Thymus (tissue), 11 donors: Measurements from ENCODE around the gene SPRR1B. TPM values are rescaled to one million over a fixed set of nuclear protein-coding genes. Genes with fewer than 3 reads are reported as not detected.
"Not testable (repeated sequence)": the region's sequence is repeated elsewhere in the genome, so short reads cannot be mapped to it uniquely, and the experiment has no call there.

ENCODE experiments used
- DNase-seq, 9 donors: peaks; one replicate each; pipeline ENCODE4 v3.0.0-alpha.2; 2013; ENCODE audit warnings: low spot score in 9 of 9, low read depth in 6 of 9, missing footprints in 1 of 9
- H3K27ac ChIP-seq, 2 donors: one replicate each; pipeline ENCODE4 v1.5.1; 2013; ENCODE audit warnings: control low read depth in 1 of 2, low read depth in 1 of 2, low read length in 1 of 2, mild to moderate bottlenecking in 1 of 2, moderate library complexity in 1 of 2
- H3K27me3 ChIP-seq, 2 donors: one replicate each; pipeline ENCODE4 v1.5.1; 2013; ENCODE audit warnings: low read length in 1 of 2; ENCODE audit not compliant: control insufficient read depth in 2 of 2, insufficient read depth in 1 of 2
- H3K36me3 ChIP-seq, 2 donors: one replicate each; pipeline ENCODE4 v1.5.1; 2013; ENCODE audit warnings: low read length in 1 of 2, mild to moderate bottlenecking in 1 of 2, moderate library complexity in 1 of 2; ENCODE audit not compliant: control insufficient read depth in 2 of 2, insufficient read depth in 2 of 2
- H3K4me1 ChIP-seq, 2 donors: one replicate each; pipeline ENCODE4 v1.5.1; 2013; ENCODE audit warnings: low read length in 2 of 2; ENCODE audit not compliant: control insufficient read depth in 2 of 2, insufficient read depth in 2 of 2
- H3K4me3 ChIP-seq, 2 donors: one replicate each; pipeline ENCODE4 v1.5.1; 2013; ENCODE audit warnings: low read length in 2 of 2, control low read depth in 1 of 2, mild to moderate bottlenecking in 1 of 2
- H3K9me3 ChIP-seq, 2 donors: one replicate each; pipeline ENCODE4 v1.5.1; 2013; ENCODE audit warnings: low read length in 1 of 2, mild to moderate bottlenecking in 1 of 2; ENCODE audit not compliant: control insufficient read depth in 2 of 2, insufficient read depth in 1 of 2
- WGBS: extraction: QIAGEN DNeasy Blood & Tissue Kit; methylation state at CpG from one replicate; pipeline ENCODE4 v1.1.7; 2013; 5-methylcytosine and 5-hydroxymethylcytosine counted together
- polyA plus RNA-seq: library from polyadenylated mRNA; stranded (reverse); fragments of 200-250 nt; gene quantifications from one replicate; pipeline ENCODE4 v1.2.3, GENCODE V29; 2013
- total RNA-seq: library from RNA; stranded (reverse); fragments of 120-200 nt; gene quantifications from one replicate; pipeline ENCODE4 v1.2.4, GENCODE V29; 2013
- donor health status: healthy.

Gene SPRR1B
- total and polyA plus RNA-seq, 2 donors: 1.2 to 132 TPM

DNA sequence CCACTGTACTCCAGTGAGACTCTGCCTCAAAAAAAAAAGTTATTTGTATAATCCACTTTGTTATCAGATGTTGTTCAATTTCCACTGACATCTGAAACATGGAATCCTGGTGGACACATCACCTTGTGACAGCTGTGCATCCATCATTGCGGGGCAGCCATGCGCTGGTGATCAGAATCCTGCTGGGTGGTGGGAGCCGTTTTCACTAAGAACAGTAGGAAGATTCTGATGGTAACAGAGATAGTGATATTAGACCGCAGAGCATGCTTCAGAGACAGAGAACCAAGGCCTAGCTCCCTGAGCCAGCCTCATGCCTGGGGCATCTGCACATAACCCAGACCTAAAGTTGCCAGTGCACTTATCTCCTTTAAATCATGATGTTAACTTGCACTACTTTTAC lies 32.5 kb upstream of the SPRR1B start:
- WGBS: 91% methylated on average over 4 of the region's 4 CpGs

DNA sequence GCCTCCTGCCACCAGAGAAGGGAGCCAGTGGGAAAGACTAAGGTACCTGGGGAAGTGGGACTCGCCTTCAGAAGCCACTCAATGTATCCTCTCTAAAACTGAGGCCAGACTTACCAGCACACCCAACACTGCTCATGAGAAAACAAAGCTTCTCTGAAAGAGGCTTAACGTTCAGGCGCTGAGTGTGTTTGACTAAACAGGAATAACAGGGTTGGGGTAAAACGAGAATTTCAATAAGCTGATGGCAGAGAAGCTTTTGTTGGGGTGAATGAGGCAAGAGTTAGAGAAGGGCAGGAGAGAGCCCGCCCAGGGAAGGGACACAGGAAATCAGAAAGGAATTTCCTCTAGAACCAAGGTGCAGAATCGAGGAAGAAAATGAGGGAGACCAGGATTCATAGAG lies 31.2 kb upstream of the SPRR1B start:
- Histone ChIP-seq H3K27me3 (no peaks in the 10 kb centered on the region), H3K4me1 (no peaks in the 10 kb centered on the region), H3K27ac (no peak overlapping the region), H3K36me3 (no peaks in the 10 kb centered on the region), H3K9me3 (no peaks in the 10 kb centered on the region), H3K4me3 (no peak overlapping the region)
- 84% methylated on average over 6 of the region's 6 CpGs for WGBS
- DNase-seq: no peak

More for the DNA sequence above, 32.5 kb upstream of the SPRR1B start:
- Histone ChIP-seq H3K4me3 (no peak overlapping the region), H3K36me3 (no peaks in the 10 kb centered on the region), H3K27me3 (no peaks in the 10 kb centered on the region), H3K4me1 (no peaks in the 10 kb centered on the region), H3K9me3 (no peaks in the 10 kb centered on the region), H3K27ac (no peak overlapping the region)
- no peak for DNase-seq

GRCh38 chr1:153000294-153000693 lies 30.7 kb upstream of the SPRR1B start:
- WGBS: 100% methylated on average over 1 of the region's 1 CpG

GRCh38 chr1:153001382-153001781 lies 29.6 kb upstream of the SPRR1B start, which contains the start of gene SPRR3:
Gene SPRR3, plus strand, starts transcription at chr1:153001749. Its CDS starts 1,272 bp downstream, at chr1:153003021.
- Histone ChIP-seq H3K27me3 (no peaks in the 10 kb centered on the region), H3K27ac (no peak within 1 kb of the TSS), H3K4me1 (no peaks in the 10 kb centered on the region), H3K9me3 (no peaks in the 10 kb centered on the region), H3K36me3 (no peaks in the 10 kb centered on the region), H3K4me3 (no peak within 1 kb of the TSS)
- DNase-seq: no peak
- WGBS: 79% methylated on average over 2 of the region's 2 CpGs

More at GRCh38 chr1:153000294-153000693, 30.7 kb upstream of the SPRR1B start:
- Histone ChIP-seq H3K27me3 (no peaks in the 10 kb centered on the region), H3K27ac (no peak overlapping the region), H3K4me3 (no peak overlapping the region), H3K9me3 (no peaks in the 10 kb centered on the region), H3K36me3 (no peaks in the 10 kb centered on the region), H3K4me1 (no peaks in the 10 kb centered on the region)
- DNase-seq: no peak

DNA sequence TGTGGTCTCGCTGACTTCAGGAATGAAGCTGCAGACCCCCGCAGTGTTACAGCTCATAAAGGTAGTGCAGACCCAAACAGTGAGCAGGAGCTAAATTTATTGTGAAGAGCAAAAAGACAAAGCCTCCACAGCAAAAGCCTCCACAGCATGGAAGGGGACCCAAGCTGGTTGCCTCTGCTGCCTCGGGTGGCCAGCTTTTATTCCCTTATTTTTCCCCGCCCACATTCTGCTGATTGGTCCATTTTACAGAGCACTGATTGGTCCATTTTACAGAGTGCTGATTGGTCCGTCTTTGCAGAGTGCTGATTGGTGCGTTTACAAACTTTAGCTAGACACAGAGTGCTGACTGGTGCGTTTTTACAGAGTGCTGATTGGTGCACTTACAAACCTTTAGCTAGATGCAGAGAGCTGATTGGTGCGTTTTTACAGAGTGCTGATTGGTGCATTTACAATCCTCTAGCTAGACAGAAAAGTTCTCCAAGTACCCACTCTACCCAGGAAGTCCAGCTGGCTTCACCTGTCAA lies 19.7 kb upstream of the SPRR1B start:
- DNase-seq, H3K4me1 ChIP-seq, H3K36me3 ChIP-seq, H3K27me3 ChIP-seq, H3K4me3 ChIP-seq, H3K27ac ChIP-seq, H3K9me3 ChIP-seq: not testable (repeated sequence)
- 93% methylated on average over 8 of the region's 8 CpGs for WGBS

GRCh38 chr1:153021829-153022228 lies 9.2 kb upstream of the SPRR1B start:
- H3K4me3 ChIP-seq, H3K27me3 ChIP-seq, H3K9me3 ChIP-seq, H3K4me1 ChIP-seq, DNase-seq, H3K36me3 ChIP-seq, H3K27ac ChIP-seq: not testable (repeated sequence)
- WGBS: 41% methylated on average over 2 of the region's 2 CpGs

DNA sequence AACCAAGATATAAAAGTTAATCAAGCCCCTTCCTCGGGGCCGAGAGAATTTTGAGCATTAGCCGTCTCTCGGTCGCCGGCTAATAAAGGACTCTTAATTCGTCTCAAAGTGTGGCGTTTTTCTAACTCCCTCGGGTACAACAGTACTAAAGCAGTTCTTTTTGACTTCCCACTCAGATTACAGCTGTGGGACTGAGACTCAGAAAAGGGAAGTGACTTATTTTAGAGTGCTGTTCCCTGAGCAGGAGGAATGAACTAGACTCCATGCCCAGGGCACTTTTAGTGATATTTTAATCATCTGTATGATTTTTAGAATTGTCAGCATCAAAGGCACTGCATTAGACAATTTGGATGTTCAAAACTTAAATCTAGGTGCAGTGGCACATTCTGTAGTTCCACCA lies 8.7 kb upstream of the SPRR1B start:
- 44% methylated on average over 9 of the region's 9 CpGs for WGBS

GRCh38 chr1:153023109-153023508 lies 7.9 kb upstream of the SPRR1B start:
- Histone ChIP-seq H3K27me3 (no peaks in the 10 kb centered on the region), H3K4me3 (no peak overlapping the region), H3K27ac (no peak overlapping the region), H3K36me3 (no peaks in the 10 kb centered on the region), H3K4me1 (no peaks in the 10 kb centered on the region), H3K9me3 (no peaks in the 10 kb centered on the region)
- WGBS: 95% methylated on average over 7 of the region's 7 CpGs
- DNase-seq: no peak

More for the DNA sequence above, 8.7 kb upstream of the SPRR1B start:
- H3K27ac ChIP-seq, H3K4me1 ChIP-seq, H3K4me3 ChIP-seq, H3K9me3 ChIP-seq, H3K27me3 ChIP-seq, DNase-seq, H3K36me3 ChIP-seq: not testable (repeated sequence)

- no peak for DNase-seq
- WGBS: 95% methylated on average over 1 of the region's 1 CpG
- Histone ChIP-seq H3K4me1 (no peaks in the 10 kb centered on the region), H3K27ac (no peak overlapping the region), H3K27me3 (no peaks in the 10 kb centered on the region), H3K36me3 (no peaks in the 10 kb centered on the region), H3K4me3 (no peak overlapping the region), H3K9me3 (no peaks in the 10 kb centered on the region)
These were observed 6.6 kb upstream of the SPRR1B start for GRCh38 chr1:153024413-153024812.

DNA sequence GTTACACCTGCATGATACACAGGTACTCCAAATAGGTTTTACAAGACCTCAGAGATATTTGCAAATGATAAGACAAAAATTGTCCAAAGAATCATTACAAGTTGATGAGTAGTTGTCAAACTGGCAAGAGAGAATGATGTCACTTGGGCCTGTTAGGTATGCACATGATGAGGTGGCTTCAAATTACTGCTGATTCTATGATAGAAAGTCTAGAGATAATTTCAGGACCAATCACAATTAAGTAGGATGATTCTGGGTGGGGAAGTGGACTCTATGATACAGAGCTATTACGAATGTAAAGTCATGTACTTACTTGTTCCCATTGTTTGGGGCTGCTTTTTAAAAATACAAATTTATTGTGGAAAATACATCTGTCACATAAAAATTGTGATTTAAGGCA lies 5.2 kb upstream of the SPRR1B start:
- Histone ChIP-seq H3K27me3 (no peaks in the 10 kb centered on the region), H3K27ac (no peak overlapping the region), H3K9me3 (no peaks in the 10 kb centered on the region), H3K4me1 (no peaks in the 10 kb centered on the region), H3K36me3 (no peaks in the 10 kb centered on the region), H3K4me3 (no peak overlapping the region)
- DNase-seq: no peak
- 88% methylated on average over 1 of the region's 1 CpG for WGBS
